Measurements from ENCODE around the gene PLEKHA7.

The PLEKHA7 gene

DNA sequence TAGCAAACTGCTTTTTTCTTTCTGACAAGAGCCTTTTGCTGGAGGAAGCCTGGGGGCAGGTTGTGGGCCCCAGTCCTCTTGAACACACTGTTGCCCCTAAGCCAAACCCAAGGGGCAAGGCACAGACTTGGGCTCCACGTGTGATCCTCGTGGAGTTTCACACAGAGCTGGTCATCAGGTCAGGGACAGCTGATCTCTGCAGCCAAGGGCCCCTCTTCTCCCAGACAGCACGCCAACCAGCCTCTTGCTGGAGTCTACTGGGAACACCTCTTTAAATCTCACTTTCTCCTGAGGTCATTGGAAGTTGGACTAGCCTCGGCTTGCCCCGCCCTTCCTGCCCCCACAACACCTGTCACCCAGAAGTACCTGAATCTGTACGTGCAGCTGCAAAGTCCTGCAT is 235.9 kb downstream of the PLEKHA7 start:
- DNase-seq (ENCODE audit: low read depth in 2 of 2) = no peak
- TF ChIP-seq, protein P1, sequence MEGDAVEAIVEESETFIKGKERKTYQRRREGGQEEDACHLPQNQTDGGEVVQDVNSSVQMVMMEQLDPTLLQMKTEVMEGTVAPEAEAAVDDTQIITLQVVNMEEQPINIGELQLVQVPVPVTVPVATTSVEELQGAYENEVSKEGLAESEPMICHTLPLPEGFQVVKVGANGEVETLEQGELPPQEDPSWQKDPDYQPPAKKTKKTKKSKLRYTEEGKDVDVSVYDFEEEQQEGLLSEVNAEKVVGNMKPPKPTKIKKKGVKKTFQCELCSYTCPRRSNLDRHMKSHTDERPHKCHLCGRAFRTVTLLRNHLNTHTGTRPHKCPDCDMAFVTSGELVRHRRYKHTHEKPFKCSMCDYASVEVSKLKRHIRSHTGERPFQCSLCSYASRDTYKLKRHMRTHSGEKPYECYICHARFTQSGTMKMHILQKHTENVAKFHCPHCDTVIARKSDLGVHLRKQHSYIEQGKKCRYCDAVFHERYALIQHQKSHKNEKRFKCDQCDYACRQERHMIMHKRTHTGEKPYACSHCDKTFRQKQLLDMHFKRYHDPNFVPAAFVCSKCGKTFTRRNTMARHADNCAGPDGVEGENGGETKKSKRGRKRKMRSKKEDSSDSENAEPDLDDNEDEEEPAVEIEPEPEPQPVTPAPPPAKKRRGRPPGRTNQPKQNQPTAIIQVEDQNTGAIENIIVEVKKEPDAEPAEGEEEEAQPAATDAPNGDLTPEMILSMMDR (IDR thresholded peaks at IDR 0.05; ENCODE audit: low read depth, low read length) = no peak
- no peak overlapping the region for H3K4me3 ChIP-seq (replicated peaks in 1 of 2; ENCODE audit: low read depth in 2 of 2, low read length in 2 of 2)

DNA sequence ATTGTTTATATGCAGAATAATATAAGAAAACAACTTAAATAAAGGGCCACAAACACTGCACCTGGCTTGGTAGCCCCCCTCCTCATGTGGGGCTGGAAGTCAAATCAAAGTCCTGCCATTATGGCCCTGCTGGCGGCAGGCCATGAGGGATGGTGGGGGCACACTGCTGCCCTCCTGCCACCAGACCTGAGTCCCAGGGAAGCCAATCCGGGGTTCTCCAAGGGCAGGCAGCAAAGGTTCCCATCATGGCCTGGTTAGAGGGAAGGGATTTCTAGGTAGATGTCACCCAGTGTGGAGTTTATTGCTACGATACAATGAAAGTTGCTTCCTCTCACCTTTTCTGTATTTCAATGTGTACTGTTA is 236.6 kb downstream of the PLEKHA7 start:
- TF ChIP-seq, protein P1 (IDR thresholded peaks at IDR 0.05; ENCODE audit: low read depth, low read length) = no peak
- H3K4me3 ChIP-seq (replicated peaks in 1 of 2; ENCODE audit: low read depth in 2 of 2, low read length in 2 of 2) = no peak overlapping the region
- no peak for DNase-seq (ENCODE audit: low read depth in 2 of 2)

DNA sequence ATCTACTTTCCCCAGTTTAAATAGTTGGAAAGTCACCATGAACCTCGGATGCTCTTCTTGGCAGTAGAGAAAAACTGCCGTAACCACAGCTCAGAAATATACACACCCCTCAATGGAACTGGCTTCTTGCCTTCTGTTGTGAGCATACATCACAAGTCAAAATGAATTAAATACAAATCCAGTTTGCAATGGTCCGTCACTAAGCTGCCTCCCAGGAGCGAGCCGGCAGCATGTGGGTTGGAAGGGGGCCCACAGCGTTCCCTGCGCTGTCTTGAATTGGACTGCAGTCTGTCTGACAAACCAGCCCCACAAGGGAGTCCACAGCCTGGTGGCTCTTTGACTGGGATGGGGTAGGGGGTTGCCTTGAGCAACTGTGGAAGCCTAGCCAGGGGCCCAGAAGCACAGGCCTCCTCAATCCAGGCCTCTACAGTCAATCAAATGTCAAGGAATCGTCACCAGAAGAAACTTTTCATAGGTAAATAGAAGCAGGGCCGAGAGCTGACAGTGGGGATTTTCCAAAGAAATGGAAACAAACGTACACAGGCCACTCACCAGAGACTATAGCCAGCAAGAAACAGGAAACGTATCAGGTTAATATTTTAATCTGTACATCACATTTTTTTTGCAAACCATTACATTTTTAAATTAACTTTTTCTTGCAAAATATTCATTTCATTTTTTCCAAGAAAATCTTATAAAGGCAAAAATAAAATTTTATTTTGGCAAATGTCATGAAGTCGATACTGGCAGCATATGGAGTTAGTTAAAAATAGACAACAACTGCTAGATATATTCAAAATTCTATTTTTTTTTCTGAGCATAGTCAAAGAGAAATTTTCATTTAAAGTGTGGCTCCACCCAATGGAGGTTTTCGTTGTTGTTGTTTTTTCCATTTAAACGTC is 237.3 kb downstream of the PLEKHA7 start:
- no peak overlapping the region for H3K4me3 ChIP-seq (replicated peaks in 1 of 2; ENCODE audit: low read depth in 2 of 2, low read length in 2 of 2)
- DNase-seq (ENCODE audit: low read depth in 2 of 2) = peak in 1 of 2 donors; percentile 62
- TF ChIP-seq, protein P1 (IDR thresholded peaks at IDR 0.05; ENCODE audit: low read depth, low read length) = no peak

DNA sequence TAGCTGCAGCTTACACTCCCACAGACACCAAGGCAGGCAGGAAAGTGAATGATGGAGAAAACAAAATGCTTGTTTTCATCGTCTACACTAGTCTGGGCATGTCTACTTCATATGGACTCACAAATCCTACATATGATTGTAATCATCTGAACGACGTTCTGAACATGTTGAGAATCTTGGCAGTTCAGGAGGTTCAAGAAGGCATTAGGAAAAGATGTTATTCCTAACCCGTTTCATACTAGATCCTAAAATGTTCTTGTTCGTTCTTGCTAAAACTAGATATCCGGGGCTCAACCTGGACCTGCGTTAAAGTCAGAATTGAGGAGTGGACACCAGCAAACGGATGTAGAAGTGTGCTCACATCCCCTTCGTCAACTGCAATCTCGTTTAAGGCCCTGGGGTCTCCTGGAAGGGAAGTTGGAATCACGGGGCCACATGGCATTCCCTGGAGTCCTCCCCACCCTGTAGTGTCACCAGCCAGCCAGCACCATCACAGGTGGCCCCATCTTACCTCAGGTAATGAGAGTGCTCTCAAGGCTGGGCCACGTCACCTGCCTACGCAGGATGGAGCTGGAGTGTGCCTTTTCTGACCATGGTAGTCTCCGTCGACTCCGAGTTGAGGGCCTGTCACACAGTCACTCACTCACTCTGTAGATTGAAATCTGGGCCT is 238.5 kb downstream of the PLEKHA7 start:
- no peak for DNase-seq (ENCODE audit: low read depth in 2 of 2)
- H3K4me3 ChIP-seq (replicated peaks in 1 of 2; ENCODE audit: low read depth in 2 of 2, low read length in 2 of 2) = no peak overlapping the region
- TF ChIP-seq, protein P1 (IDR thresholded peaks at IDR 0.05; ENCODE audit: low read depth, low read length) = no peak

DNA sequence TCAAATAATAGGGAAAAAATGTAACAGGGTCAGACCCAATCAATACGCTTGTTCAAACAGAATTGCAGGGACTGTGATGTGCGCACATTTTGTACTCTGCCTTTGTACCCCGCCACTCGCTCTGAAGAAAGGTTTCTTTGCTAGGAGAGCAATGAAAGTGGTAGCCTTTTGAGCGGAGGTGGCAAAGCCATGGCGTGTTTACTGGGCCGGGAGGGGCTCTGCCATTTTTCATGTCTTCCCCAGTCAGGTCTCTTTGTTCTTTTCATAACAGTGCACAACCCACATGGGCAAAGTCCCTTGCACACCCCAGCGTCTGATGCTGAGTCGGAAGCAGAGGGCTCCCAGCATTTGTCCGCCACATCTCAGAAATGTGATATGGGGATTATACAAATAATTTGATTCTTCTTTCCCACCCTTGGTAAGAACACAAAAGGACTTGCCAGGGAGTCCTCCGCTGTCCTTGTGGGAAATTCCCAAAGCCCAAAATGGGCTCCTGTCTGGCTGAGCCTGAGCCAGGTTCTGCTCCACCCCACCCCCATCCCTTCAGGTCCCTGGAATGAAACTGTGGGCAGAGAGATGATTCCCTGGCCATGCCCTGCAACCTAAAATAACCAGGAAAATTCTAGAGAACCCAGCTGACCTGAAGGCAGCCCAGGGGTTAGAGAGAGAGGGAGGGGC is 239.1 kb downstream of the PLEKHA7 start:
- TF ChIP-seq, protein P1 (IDR thresholded peaks at IDR 0.05; ENCODE audit: low read depth, low read length) = no peak
- H3K4me3 ChIP-seq (replicated peaks in 1 of 2; ENCODE audit: low read depth in 2 of 2, low read length in 2 of 2) = no peak overlapping the region
- no peak for DNase-seq (ENCODE audit: low read depth in 2 of 2)

DNA sequence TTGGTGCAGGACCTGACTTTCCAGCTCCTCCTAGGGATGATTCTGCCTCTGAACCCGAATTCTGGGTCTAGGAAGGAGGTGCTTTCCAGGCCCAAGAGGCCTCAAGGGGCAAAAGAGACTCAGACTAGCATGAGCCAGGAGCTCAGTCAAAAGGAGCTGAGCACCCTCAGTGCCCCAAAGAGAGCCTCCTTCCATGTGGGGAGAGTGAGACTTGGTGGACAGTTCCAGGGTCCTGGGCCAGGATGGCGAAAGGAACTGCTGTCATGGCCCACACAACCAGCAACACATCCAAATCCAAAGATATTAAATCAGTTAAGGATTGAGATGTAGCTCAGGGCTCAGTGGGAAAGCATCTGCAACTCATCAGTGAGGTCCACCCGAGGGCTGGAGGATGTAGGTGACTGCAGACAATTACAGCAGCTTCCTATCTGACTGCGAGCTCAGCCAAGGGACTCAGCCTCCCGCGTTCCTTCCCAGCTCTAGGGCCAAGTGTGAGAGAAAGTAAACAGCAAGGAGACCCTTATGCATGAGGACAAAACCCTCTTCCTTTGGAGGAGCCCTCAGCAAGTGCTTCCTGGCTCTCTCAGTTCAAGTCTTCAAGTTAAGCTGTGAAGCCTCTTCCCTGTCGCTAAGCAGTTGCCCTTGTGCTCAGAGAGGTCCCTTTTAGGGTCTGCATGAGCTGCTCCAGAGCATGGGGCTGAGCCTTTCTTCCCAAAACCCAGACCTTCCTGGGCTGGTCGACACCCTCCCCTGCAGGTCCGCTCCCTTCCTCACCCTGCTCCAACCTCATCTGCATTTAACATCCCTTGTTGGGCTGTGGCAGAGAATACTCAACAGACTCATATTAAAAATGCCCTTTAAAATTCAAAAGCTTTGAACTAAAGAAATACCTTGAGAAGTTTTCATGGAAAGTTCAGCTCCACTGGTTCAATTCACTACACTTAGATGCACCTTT is 240.0 kb downstream of the PLEKHA7 start:
- DNase-seq (ENCODE audit: low read depth in 2 of 2) = no peak
- TF ChIP-seq, protein P1 (IDR thresholded peaks at IDR 0.05; ENCODE audit: low read depth, low read length) = no peak
- H3K4me3 ChIP-seq (replicated peaks in 1 of 2; ENCODE audit: low read depth in 2 of 2, low read length in 2 of 2) = no peak overlapping the region
